ENCODE data around the gene CALCOCO2. TPM values are rescaled to one million over a fixed set of nuclear protein-coding genes. Genes with fewer than 3 reads are reported as not detected.

CALCOCO2 gene
- total and polyA plus RNA-seq, 7 donors, result 90.4 to 198 (median 130) TPM

GRCh38 chr17:48840441-48840840 lies 9.6 kb downstream of the CALCOCO2 start:
- TF ChIP-seq POLR2A (IDR thresholded peaks at IDR 0.05) (no peak), EP300 (IDR thresholded peaks at IDR 0.05) (no peak), CTCF (IDR thresholded peaks at IDR 0.05) (no peak), POLR2AphosphoS5 (IDR thresholded peaks at IDR 0.05) (no peak)
- Histone ChIP-seq H3K27me3 (no peaks in the 10 kb centered on the region), H3K36me3 (peaks cover 8 to 36% (median 13%) of the 10 kb centered on the region in 4 donors), H3K9me3 (no peaks in the 10 kb centered on the region), H3K27ac (peak overlapping the region; percentile 80 to 89 (median 83)), H3K4me1 (peaks cover 0 to 69% (median 58%) of the 10 kb centered on the region in 4 donors), H3K4me3 (peak overlapping the region in 2 of 4 donors; percentile 36)
- intact Hi-C loops (cut with DNase I), result no loop called here
- WGBS, 2 donors, result 79 to 82% methylated on average over 3 of the region's 3 CpGs
- DNase-seq, result no peak

- WGBS, 2 donors, result 12 to 21% methylated on average over 3 of the region's 3 CpGs
- H3K4me3 ChIP-seq, result peak overlapping the region; percentile 14 to 36 (median 30)
- H3K9me3 ChIP-seq, result no peaks in the 10 kb centered on the region
- no peak for DNase-seq
- H3K36me3 ChIP-seq, result peaks cover 8 to 40% (median 13%) of the 10 kb centered on the region in 4 donors
- H3K27me3 ChIP-seq, result no peaks in the 10 kb centered on the region
- peak overlapping the region; percentile 80 to 89 (median 83) for H3K27ac ChIP-seq
- TF ChIP-seq POLR2AphosphoS5 (IDR thresholded peaks at IDR 0.05) (peak; percentile 60 to 87 (median 70)), EP300 (IDR thresholded peaks at IDR 0.05) (peak in 2 of 4 donors; percentile 61 to 69), POLR2A (IDR thresholded peaks at IDR 0.05) (no peak), CTCF (IDR thresholded peaks at IDR 0.05) (no peak)
- peaks cover 0 to 63% (median 56%) of the 10 kb centered on the region in 4 donors for H3K4me1 ChIP-seq
- intact Hi-C loops (cut with DNase I), result no loop called here
These were observed 10.6 kb downstream of the CALCOCO2 start for GRCh38 chr17:48841395-48841831.

GRCh38 chr17:48842746-48843145 lies 11.9 kb downstream of the CALCOCO2 start:
- intact Hi-C loops (cut with DNase I), result no loop called here
- H3K27me3 ChIP-seq, result no peaks in the 10 kb centered on the region
- TF ChIP-seq POLR2A (IDR thresholded peaks at IDR 0.05), result no peak
- no peak for TF ChIP-seq EP300 (IDR thresholded peaks at IDR 0.05)
- no peak for TF ChIP-seq POLR2AphosphoS5 (IDR thresholded peaks at IDR 0.05)
- DNase-seq, result no peak
- peak overlapping the region in 1 of 4 donors; percentile 36 for H3K4me3 ChIP-seq
- peaks cover 0 to 57% (median 51%) of the 10 kb centered on the region in 4 donors for H3K4me1 ChIP-seq
- WGBS, 2 donors, result 87 to 88% methylated on average over 3 of the region's 3 CpGs
- peaks cover 8 to 49% (median 14%) of the 10 kb centered on the region in 4 donors for H3K36me3 ChIP-seq
- H3K27ac ChIP-seq, result peak overlapping the region; percentile 80 to 89 (median 83)
- H3K9me3 ChIP-seq, result no peaks in the 10 kb centered on the region

GRCh38 chr17:48843187-48843900 lies 12.5 kb downstream of the CALCOCO2 start:
- peaks cover 12 to 55% (median 19%) of the 10 kb centered on the region in 4 donors for H3K36me3 ChIP-seq
- H3K27ac ChIP-seq, result peak overlapping the region in 3 of 4 donors; percentile 80 to 89 (median 86)
- H3K9me3 ChIP-seq, result no peaks in the 10 kb centered on the region
- 69 to 78% methylated on average over 6 of the region's 6 CpGs for WGBS, 2 donors
- TF ChIP-seq CTCF (IDR thresholded peaks at IDR 0.05) (no peak), POLR2A (IDR thresholded peaks at IDR 0.05) (no peak)
- H3K4me3 ChIP-seq, result no peak overlapping the region
- H3K27me3 ChIP-seq, result no peaks in the 10 kb centered on the region
- H3K4me1 ChIP-seq, result peaks cover 0 to 56% (median 47%) of the 10 kb centered on the region in 4 donors
- DNase-seq, result no peak
- intact Hi-C loops (cut with DNase I), result no loop called here

- TF ChIP-seq POLR2AphosphoS5 (IDR thresholded peaks at IDR 0.05) (no peak), EP300 (IDR thresholded peaks at IDR 0.05) (no peak), POLR2A (IDR thresholded peaks at IDR 0.05) (no peak), CTCF (IDR thresholded peaks at IDR 0.05) (no peak)
- Histone ChIP-seq H3K9me3 (no peaks in the 10 kb centered on the region), H3K27me3 (no peaks in the 10 kb centered on the region), H3K27ac (no peak overlapping the region), H3K4me1 (peaks cover 0 to 8% (median 0%) of the 10 kb centered on the region in 4 donors), H3K36me3 (peaks cover 43 to 93% (median 73%) of the 10 kb centered on the region in 4 donors), H3K4me3 (no peak overlapping the region)
- 96 to 97% methylated on average over 4 of the region's 4 CpGs for WGBS, 2 donors
- no peak for DNase-seq
- intact Hi-C loops (cut with DNase I), result no loop called here
These were observed 20.0 kb downstream of the CALCOCO2 start for GRCh38 chr17:48850792-48851323.

Measured in sigmoid colon (tissue), 7 donors.